NCI-H146 treated with DMSO at 0.1 percent for 48 hours (cell line): ENCODE results near the gene CCR3.

Experiments
- DNase-seq: peaks from one replicate; lab custom pipeline; 2025; ENCODE audit not compliant: unreplicated experiment; lab: John Stamatoyannopoulos, UW

CCR3 gene

DNA sequence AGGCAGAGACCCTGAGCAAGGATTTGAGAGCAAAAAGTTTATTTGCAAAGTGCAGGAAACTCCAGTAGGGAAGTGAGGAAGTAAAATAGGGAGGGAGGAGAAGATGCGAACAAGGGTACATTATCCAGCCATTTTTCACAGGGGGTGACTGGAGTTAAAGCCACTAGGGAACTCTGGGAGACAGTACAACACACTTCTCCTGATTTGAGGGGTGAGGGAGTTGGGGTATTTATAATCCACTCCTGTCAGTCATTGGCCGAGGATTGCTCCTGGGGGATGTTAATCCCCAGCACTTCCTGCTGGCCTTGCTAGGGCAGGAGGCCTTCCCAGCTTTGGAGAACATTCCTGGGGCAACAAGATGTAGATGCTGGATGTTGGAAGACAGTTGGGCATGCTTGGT is 28.2 kb downstream of the CCR3 start:
- no peak for DNase-seq

DNA sequence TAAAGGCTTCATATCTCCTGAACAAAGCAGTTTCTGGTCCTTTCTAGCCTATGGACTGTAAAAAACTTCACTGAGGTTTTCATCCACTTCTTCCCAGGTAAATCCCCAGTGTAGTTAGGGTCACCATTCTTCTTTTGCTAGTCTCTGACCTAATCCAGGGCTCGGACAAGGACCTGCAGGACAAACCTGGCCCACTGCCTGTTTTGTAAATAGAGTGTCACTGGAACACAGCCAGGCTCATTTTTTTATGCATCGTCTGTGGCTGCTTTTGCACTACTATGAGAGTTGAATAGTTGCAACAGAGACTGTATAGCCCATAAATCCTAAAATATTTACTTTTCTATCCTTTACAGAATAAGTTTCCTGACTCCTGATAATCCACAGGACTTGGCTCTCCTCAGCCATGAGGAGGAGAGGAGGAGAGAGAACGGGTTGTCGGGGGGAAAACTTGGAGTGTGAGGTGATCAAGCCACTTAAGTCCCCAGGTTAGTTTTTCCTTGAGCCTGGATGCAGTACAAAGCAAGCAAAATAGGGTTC is 29.0 kb downstream of the CCR3 start:
- DNase-seq = no peak

GRCh38 chr3:46272028-46272451 is 29.8 kb downstream of the CCR3 start:
- no peak for DNase-seq

DNA sequence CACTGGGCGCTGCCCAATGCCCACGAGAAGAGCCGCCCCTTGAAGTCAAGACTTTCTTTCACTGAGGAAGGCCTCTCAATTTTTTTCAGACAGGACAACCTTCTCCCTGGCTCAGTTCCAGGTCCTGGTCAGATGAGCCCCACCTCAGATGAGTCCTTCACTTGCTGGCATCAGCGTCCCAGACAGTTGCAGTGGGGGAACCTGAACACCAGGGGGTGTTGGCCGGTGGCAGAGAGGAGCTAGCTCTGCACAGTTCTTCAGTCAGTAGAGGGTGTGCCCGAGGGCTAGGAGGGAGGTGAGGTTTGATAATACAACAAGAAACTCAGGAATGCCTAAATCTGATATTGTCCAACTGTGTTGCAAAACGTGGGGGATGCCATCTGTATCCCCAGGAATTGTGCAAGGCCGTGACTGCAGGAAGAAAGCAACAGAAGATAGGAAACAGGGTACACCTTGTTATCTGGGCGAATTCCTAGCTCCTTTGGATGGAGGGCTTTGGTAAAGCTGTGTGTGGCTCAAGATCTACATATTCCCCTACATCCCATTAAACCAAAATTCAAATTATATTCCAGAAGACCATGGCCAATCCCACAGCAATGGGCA is 34.3 kb downstream of the CCR3 start:
- no peak for DNase-seq

GRCh38 chr3:46277476-46277875 is 35.2 kb downstream of the CCR3 start:
- no peak for DNase-seq

DNA sequence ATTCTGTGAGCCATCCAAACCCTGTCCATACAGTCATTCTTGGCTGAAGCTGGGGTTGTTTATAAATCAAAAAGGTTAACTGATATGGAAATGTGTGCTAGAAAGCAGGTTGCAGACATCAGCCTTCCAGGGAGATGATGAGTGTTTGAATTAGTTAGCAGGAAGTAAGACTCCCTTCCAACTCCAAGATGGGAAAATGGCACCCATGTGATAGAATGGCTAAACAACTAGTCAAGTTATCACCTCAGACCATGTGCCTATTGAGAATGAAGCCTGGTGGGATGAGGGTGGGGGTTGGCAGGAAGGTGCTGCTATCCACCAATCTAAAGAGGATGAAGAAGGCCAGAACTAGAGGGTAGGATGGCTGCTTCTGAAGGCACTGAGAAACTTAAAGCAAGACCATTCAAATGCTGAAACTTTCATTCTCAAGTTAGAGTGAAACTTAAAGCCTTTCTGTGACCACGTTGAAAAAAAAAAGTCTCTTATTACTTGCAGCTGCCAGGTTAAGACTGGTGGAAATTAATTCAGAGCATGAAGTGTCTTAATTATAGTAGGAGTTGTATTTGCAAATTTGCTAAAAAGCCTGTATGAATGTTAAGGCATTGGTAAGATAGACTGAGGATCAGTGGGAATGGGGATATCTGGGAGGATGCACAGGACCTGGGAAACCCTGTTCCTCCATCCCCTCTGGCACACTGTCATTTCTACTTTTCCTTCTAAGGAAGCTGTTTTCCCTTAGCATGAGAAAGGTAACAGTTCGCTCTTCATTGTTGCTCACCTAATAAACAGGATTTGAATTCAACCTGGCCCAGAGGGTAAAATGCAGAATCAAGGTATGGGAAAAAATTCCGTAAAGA is 36.8 kb downstream of the CCR3 start:
- DNase-seq = no peak

- no peak for DNase-seq
Observed at GRCh38 chr3:46280105-46280797, 38.0 kb downstream of the CCR3 start.

DNA sequence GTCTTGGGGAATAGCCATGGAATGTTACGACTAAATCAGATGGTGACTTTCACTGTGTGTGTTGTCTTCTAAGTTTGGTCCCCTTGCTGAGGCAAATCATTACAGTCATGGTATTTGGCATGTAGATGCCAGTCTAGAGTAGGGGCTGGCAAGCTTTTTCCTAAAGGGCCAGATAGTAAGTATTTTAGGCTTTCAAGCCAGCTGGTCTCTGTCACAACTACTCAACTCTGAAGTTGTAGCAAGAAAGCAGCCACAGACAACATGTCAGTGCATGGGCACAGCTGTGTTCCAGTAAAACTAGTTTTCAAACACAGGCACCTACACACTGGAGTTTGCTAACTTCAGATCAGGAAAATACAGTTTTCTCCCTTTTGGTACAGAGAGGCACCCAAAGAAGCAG is 39.3 kb downstream of the CCR3 start:
- DNase-seq = no peak

GRCh38 chr3:46282041-46282440 is 39.8 kb downstream of the CCR3 start:
- no peak for DNase-seq

- DNase-seq = no peak
Observed at GRCh38 chr3:46282696-46283095, 40.4 kb downstream of the CCR3 start.

- no peak for DNase-seq
Observed at GRCh38 chr3:46283881-46284450, 41.7 kb downstream of the CCR3 start.

DNA sequence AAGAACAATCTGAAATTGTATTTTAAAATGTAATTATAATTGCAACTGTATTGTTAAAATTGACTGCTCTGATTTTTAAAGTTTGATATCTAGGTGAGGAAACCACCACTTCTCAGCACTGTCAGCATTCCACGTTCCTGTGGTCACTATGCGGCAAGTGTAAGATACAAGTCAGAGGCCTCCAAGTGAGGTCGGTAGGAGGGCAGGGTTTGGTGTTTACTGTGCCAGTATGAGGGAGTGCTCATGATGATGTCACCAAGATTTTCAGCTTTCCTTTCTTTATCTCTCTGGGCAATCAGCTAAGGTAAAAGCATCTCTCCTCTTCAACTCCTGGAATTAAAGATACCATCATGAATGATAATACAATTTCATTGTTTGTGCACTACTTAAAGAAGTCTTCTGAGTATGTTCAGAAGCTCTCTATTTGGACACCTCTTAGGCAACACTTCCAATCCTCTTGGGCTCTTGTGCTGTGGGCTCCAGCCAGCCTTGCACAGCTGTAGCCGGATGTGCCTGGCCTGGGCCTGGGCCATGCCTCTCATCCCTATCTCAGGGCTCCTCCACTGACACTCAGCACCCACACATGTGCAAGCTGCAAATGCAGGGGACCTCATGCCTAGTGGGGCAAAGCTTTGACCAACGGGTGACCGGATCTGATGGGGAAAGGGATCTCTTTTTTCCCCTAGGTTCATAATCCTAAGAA is 42.9 kb downstream of the CCR3 start:
- DNase-seq = no peak

- DNase-seq = no peak
Observed at GRCh38 chr3:46285931-46286619, 43.8 kb downstream of the CCR3 start.

DNA sequence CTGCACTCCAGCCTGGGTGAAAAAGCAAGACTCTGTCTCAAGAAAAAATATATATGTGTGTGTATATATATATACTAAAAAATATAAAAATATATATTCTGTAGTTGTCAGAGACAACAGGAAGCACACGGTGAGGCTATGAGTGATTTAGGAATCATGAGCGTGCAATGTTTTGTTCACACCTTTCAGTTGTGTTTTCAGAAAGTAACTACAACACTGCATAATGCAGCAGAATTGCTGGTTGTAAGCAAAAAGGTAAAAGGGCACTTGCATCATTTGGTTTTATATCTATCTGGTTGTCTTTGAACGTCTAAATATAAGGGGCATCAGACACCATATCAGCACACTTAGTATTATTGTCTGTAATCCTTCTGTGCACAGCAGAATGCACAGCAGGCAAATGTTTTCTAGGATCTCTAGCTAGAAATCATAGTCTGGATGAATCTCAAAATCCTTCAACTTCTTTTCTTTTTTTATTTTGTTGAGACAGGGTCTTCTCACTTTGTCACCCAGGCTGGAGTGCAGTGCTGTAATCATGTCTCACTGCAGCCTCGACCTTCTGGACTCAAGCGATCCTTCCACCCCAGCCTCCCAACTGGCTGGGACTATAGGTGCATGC is 44.8 kb downstream of the CCR3 start:
- no peak for DNase-seq

GRCh38 chr3:46289551-46289950 is 47.3 kb downstream of the CCR3 start:
- no peak for DNase-seq

- no peak for DNase-seq
Observed at GRCh38 chr3:46289966-46290365, 47.7 kb downstream of the CCR3 start.

- DNase-seq = no peak
Observed at GRCh38 chr3:46291046-46291445, 48.8 kb downstream of the CCR3 start.

- DNase-seq = no peak
Observed at GRCh38 chr3:46293035-46293724, 50.9 kb downstream of the CCR3 start.
